Keratinocyte (primary cell): ENCODE results near the gene LPGAT1. TPM values are rescaled to one million over a fixed set of nuclear protein-coding genes. Genes with fewer than 3 reads are reported as not detected.

ENCODE experiments used
- DNase-seq: peaks from one replicate; pipeline ENCODE4 v3.0.0-alpha.2; 2011; ENCODE audit warnings: low read depth, missing footprints, low spot score
- FAIRE-seq: peaks from 2 replicates; lab custom pipeline; 2011; peaks lifted over from hg19 to GRCh38; lab: Jason Lieb, UNC
- H2AFZ ChIP-seq: 2 replicates; pipeline ENCODE4 v1.6.0; 2012; ENCODE audit warnings: low read length, control low read depth, inconsistent platforms; ENCODE audit not compliant: control insufficient read depth
- H3K27ac ChIP-seq: 2 replicates; pipeline ENCODE4 v1.5.1; 2011; ENCODE audit warnings: low read length; ENCODE audit not compliant: control insufficient read depth, insufficient read depth
- H3K27me3 ChIP-seq: 3 replicates; pipeline ENCODE4 v1.6.0; 2011; ENCODE audit warnings: low read length; ENCODE audit not compliant: control insufficient read depth, insufficient read depth; ENCODE audit errors: extremely low read depth
- H3K36me3 ChIP-seq, 2 experiments: 2 replicates in 1 of 2; 3 replicates in 1 of 2; pipeline ENCODE4 v1.5.1; 2011; ENCODE audit warnings: low read length in 2 of 2, mild to moderate bottlenecking in 1 of 2; ENCODE audit not compliant: control insufficient read depth in 2 of 2, insufficient read depth in 2 of 2; ENCODE audit errors: extremely low read depth in 1 of 2
- H3K4me1 ChIP-seq: 3 replicates; pipeline ENCODE4 v1.5.1; 2011; ENCODE audit warnings: low read length; ENCODE audit not compliant: control insufficient read depth, insufficient read depth; ENCODE audit errors: extremely low read depth
- H3K4me2 ChIP-seq: 3 replicates; pipeline ENCODE4 v1.6.0; 2011; ENCODE audit warnings: low read depth, low read length; ENCODE audit not compliant: control insufficient read depth, insufficient read depth; ENCODE audit errors: extremely low read depth
- H3K4me3 ChIP-seq, 3 experiments: fragments of 200-600 bp in 1 of 3; sonication (generic) in 1 of 3; 2 replicates in 2 of 3; 3 replicates in 1 of 3; pipeline ENCODE4 v1.5.1; 2011 to 2016; ENCODE audit warnings: low read length in 3 of 3, mild to moderate bottlenecking in 3 of 3, control low read depth in 2 of 3, inconsistent platforms in 1 of 3, low read depth in 1 of 3, mixed read lengths in 1 of 3, mixed run types in 1 of 3, moderate library complexity in 1 of 3; ENCODE audit not compliant: control insufficient read depth in 2 of 3, insufficient read depth in 2 of 3; ENCODE audit errors: extremely low read depth in 1 of 3
- H3K79me2 ChIP-seq: 2 replicates; pipeline ENCODE4 v1.6.0; 2012; ENCODE audit warnings: low read length; ENCODE audit not compliant: control insufficient read depth, insufficient read depth
- H3K9ac ChIP-seq: 3 replicates; pipeline ENCODE4 v1.6.0; 2011; ENCODE audit warnings: low read length; ENCODE audit not compliant: control insufficient read depth, insufficient read depth; ENCODE audit errors: extremely low read depth
- H3K9me1 ChIP-seq: 3 replicates; pipeline ENCODE4 v1.6.0; 2011; ENCODE audit warnings: low read length; ENCODE audit not compliant: control insufficient read depth, insufficient read depth; ENCODE audit errors: extremely low read depth
- H3K9me3 ChIP-seq: 2 replicates; pipeline ENCODE4 v1.5.1; 2012; ENCODE audit warnings: low read depth, low read length; ENCODE audit not compliant: control insufficient read depth
- H4K20me1 ChIP-seq: 3 replicates; pipeline ENCODE4 v1.6.0; 2011; ENCODE audit warnings: low read length; ENCODE audit not compliant: control insufficient read depth, insufficient read depth; ENCODE audit errors: extremely low read depth
- EZH2 ChIP-seq: IDR thresholded peaks from one replicate; pipeline ENCODE4 v1.6.1; 2012; ENCODE audit warnings: inconsistent platforms, mild to moderate bottlenecking, low read length, moderate library complexity
- dilution Hi-C: fragments of 300-500 bp; cut with MboI; formaldehyde crosslinking; loops from one replicate; pipeline ENCODE4 v1.7.0; 2020; ENCODE audit warnings: low sequenced_read_pairs; ENCODE audit not compliant: extremely low pct_ligation_motif_present
- polyA plus RNA-seq, 5 experiments: library from polyadenylated mRNA; depleted of rRNA in 3 of 5; stranded (reverse) in 3 of 5; stranded (forward) in 1 of 5; unstranded in 1 of 5; fragments of >200 nt; gene quantifications; 1 replicate in 1 of 5; 2 replicates in 3 of 5; 3 replicates in 1 of 5; pipeline versions ENCODE4 v1.2.1 to v1.2.3, GENCODE V29; 2011 to 2012; ENCODE audit warnings: missing spikeins in 2 of 5, low read depth in 1 of 5, low replicate concordance in 1 of 5
- TF ChIP-seq, protein P1 (sequence below), 3 experiments: IDR thresholded peaks in 1 of 3; conservative IDR thresholded peaks in 1 of 3; optimal IDR thresholded peaks in 1 of 3; 2 replicates in 2 of 3; 3 replicates in 1 of 3; pipeline versions ENCODE3 to v1.5.1; 2011; ENCODE audit warnings: low read length in 3 of 3, mild to moderate bottlenecking in 3 of 3, moderate library complexity in 2 of 3, control low read depth in 1 of 3, inconsistent platforms in 1 of 3; ENCODE audit not compliant: insufficient read depth in 2 of 3; ENCODE audit errors: extremely low read depth in 1 of 3

Gene LPGAT1
- polyA plus RNA-seq, 1 donor (not counting 4 experiments of a cell fraction or from before 2014, with no cell fraction given): 14.7 TPM

DNA sequence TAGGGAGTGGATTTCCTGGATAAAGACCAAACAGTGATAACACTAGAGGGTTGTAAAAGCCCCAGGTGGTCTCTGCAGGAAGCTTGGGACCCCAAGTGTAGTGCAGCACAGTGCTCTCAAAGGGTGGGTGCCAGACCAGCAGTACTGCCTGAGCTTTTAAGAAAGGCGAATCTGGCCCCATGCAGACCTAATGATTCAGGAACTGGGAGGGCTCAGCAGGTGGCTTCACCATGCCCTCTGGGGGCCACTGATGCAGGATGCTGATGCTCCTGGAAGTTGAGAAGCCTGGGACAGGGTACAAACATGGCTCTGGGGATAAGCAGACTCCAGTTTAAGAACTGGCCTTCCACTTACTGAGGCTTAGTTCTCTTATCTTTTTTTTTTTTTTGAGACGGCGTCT lies 126.0 kb downstream of the LPGAT1 start:
- no peak for TF ChIP-seq EZH2
- TF ChIP-seq, protein P1, sequence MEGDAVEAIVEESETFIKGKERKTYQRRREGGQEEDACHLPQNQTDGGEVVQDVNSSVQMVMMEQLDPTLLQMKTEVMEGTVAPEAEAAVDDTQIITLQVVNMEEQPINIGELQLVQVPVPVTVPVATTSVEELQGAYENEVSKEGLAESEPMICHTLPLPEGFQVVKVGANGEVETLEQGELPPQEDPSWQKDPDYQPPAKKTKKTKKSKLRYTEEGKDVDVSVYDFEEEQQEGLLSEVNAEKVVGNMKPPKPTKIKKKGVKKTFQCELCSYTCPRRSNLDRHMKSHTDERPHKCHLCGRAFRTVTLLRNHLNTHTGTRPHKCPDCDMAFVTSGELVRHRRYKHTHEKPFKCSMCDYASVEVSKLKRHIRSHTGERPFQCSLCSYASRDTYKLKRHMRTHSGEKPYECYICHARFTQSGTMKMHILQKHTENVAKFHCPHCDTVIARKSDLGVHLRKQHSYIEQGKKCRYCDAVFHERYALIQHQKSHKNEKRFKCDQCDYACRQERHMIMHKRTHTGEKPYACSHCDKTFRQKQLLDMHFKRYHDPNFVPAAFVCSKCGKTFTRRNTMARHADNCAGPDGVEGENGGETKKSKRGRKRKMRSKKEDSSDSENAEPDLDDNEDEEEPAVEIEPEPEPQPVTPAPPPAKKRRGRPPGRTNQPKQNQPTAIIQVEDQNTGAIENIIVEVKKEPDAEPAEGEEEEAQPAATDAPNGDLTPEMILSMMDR (optimal IDR thresholded peaks at IDR 0.05 in 1 of 3, IDR thresholded peaks at IDR 0.05 in 1 of 3, conservative IDR thresholded peaks at IDR 0.05 in 1 of 3; ENCODE audit: extremely low read depth in 1 of 3, insufficient read depth in 2 of 3, low read length in 3 of 3): no peak
- dilution Hi-C loops: no loop called here

DNA sequence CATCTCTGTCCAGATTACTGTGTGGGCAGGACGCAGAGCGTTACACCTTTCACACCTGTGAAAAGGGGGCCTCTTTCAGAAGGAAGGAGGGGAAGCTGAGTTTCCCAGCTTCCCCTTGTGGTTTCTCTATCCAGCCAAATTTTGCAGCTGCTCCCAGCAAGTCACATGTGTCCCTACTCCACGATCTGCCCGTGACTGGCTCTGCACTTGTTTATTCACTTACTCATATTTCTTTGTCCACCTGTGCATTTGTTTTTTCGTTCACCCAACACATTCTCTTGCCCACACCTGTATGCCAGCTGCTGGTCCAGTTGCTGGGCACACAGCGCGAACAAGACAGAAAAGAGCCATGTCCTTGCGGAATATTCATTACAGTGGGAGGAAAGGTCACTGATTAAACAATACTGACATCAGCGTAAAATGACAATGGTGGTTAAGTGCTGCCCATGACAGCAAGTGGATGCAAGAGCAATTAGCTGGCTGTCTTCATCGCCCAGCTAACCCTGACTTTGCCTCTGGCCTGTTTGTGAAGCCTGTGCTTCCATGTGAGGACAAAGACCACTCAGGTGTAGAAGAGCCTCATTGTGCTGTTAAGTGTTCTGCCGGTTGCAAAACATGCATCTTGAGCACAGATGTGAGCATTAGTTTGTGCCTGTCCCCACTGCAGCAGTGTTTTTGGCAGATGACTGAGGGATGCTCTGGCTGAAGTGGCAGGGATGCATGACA lies 126.6 kb downstream of the LPGAT1 start:
- no peak overlapping the region for H3K4me2 ChIP-seq
- dilution Hi-C loops: no loop called here
- H3K79me2 ChIP-seq: no peaks in the 10 kb centered on the region
- H3K4me1 ChIP-seq: peaks cover 39% of the 10 kb centered on the region
- no peaks in the 10 kb centered on the region for H3K27me3 ChIP-seq
- H3K27ac ChIP-seq: no peak overlapping the region
- no peak overlapping the region for H3K4me3 ChIP-seq
- no peaks in the 10 kb centered on the region for H3K36me3 ChIP-seq
- H3K9me1 ChIP-seq: no peaks in the 10 kb centered on the region
- no peak overlapping the region for H2AFZ ChIP-seq
- no peak for DNase-seq
- H3K9ac ChIP-seq: no peak overlapping the region
- H4K20me1 ChIP-seq: no peaks in the 10 kb centered on the region
- no peak for FAIRE-seq
- TF ChIP-seq, protein P1 (optimal IDR thresholded peaks at IDR 0.05 in 1 of 3, IDR thresholded peaks at IDR 0.05 in 1 of 3, conservative IDR thresholded peaks at IDR 0.05 in 1 of 3; ENCODE audit: extremely low read depth in 1 of 3, insufficient read depth in 2 of 3, low read length in 3 of 3): no peak
- no peak for TF ChIP-seq EZH2
- no peaks in the 10 kb centered on the region for H3K9me3 ChIP-seq

More for the DNA sequence above, 126.0 kb downstream of the LPGAT1 start:
- H3K27ac ChIP-seq: no peak overlapping the region
- no peaks in the 10 kb centered on the region for H3K9me3 ChIP-seq
- H3K4me3 ChIP-seq: no peak overlapping the region
- no peaks in the 10 kb centered on the region for H3K36me3 ChIP-seq
- no peak for DNase-seq
- no peak for FAIRE-seq
- H3K4me2 ChIP-seq: no peak overlapping the region
- no peaks in the 10 kb centered on the region for H3K9me1 ChIP-seq
- H3K4me1 ChIP-seq: peaks cover 39% of the 10 kb centered on the region
- no peaks in the 10 kb centered on the region for H3K27me3 ChIP-seq
- no peak overlapping the region for H3K9ac ChIP-seq
- H2AFZ ChIP-seq: no peak overlapping the region
- no peaks in the 10 kb centered on the region for H3K79me2 ChIP-seq
- H4K20me1 ChIP-seq: no peaks in the 10 kb centered on the region
